GM08714 (cell line): ENCODE data around the gene GNAZ.

Source experiments
- H3K4me3 ChIP-seq: fragments of 200-500 bp; sonication (Bioruptor generic); 2 replicates; pipeline ENCODE4 v1.5.1; 2014; ENCODE audit warnings: mild to moderate bottlenecking, low read length, inconsistent platforms
- ZNF274 ChIP-seq: IDR thresholded peaks from 2 replicates; pipeline ENCODE4 v1.6.1; 2012; ENCODE audit warnings: mild to moderate bottlenecking, low read depth, low read length

The GNAZ gene

DNA sequence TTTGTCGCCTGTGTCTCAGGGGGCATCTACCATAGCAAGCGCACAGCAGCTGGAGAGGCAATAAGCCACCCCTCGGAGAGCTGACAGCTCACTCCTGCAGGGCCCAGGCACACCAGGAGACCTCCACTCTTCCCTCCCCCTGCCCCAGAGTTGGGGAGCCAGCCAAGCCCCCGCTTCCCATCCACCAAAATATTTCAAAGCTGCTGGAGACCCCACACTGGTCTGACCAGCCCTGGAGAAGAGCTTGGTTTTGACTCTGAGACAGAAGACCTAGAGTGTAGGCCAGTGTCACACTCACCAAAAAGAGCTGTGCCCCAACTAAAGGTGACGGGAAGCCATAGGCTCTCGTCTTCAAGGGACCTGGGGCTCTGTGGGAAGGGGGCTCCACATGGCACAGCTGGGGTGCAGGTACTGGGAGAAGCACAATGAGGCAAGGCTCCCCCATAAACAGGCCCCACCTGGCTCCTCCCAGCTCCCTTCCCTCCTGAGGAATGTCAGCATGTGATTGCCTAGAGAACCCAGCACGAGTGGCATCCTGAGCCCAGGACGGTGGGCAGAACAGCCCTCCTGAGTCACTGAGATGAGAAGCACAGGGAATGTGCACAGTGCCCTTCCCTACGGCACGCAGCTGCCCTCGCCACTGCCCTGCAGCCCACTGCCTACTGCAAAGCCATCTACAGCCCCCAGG lies 5.8 kb upstream of the GNAZ start:
- no peak for TF ChIP-seq ZNF274
- no peak overlapping the region for H3K4me3 ChIP-seq

DNA sequence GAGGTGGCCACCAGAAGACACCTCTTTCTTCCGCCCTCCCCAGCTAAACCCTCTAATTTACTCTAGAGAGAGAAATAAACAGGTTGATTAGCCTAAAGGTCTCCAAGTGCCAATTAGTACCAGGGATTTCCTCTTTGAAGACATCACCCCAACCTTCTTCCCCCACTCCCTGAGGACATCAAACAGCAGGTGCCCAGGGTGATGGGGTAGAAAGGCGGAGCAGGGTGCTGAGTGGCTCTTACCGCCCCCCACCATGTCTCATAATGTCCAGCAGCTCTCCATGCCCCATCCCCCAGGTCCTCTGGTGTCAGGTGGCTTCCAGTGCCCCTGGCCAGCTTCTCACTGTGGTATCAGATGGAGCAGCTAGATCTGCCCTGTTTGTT lies 5.3 kb upstream of the GNAZ start:
- no peak overlapping the region for H3K4me3 ChIP-seq
- TF ChIP-seq ZNF274, result no peak

DNA sequence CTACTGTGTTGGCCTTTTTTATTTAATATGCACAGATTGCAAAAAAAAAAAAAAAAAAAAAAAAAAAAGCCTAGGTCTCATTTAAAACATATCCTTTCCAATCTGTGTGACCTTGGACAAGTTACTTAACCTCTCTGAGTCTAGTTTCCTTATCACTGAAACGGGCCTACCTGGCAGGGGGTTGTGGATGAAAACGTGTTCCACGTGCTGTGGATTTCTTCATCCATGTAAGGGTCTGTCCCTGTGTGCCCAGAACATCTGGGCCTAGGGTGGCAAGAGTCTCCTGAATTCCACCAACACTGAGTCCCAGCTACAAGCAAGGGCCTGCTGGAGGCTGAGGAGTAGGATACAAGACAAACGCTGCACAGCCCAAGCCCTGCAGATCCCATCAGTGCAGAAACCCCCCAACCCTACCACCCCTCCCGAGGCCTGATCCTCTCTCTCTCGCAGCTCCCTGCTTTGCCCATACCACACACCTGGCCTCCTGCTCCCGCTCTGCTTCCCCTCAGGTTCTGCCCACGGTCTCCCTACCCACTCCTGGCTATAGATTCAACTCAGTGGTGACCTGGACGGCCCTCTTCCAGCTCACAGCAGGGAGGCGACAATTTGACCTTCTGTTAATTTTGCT lies 4.7 kb upstream of the GNAZ start:
- no peak overlapping the region for H3K4me3 ChIP-seq
- TF ChIP-seq ZNF274, result no peak

GRCh38 chr22:23066200-23067022 lies 3.9 kb upstream of the GNAZ start:
- no peak overlapping the region for H3K4me3 ChIP-seq
- no peak for TF ChIP-seq ZNF274

GRCh38 chr22:23067023-23067650 lies 3.2 kb upstream of the GNAZ start:
- H3K4me3 ChIP-seq, result no peak overlapping the region
- no peak for TF ChIP-seq ZNF274

DNA sequence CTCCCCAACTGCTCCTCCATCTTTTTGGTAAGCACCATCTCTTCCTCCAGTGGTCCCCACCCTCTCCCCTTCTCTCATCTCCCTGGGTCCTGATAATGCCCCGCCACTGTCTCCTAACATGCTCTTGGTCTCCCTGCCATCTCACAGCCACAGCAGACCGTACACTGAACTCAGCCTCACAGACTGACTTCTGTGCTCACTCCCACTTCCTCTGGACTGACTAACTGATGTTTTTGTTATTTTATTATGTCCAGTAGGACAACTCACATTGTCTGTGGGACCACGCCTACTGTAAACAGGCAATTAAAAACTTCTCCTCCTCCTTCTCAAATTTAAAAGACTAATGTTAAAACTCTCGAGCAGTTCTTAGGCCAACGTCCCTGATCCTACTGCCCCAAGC lies 2.6 kb upstream of the GNAZ start:
- TF ChIP-seq ZNF274, result no peak

GRCh38 chr22:23068096-23068831 lies 2.1 kb upstream of the GNAZ start:
- H3K4me3 ChIP-seq, result no peak overlapping the region
- TF ChIP-seq ZNF274, result no peak

More for the DNA sequence above, 2.6 kb upstream of the GNAZ start:
- H3K4me3 ChIP-seq, result no peak overlapping the region

DNA sequence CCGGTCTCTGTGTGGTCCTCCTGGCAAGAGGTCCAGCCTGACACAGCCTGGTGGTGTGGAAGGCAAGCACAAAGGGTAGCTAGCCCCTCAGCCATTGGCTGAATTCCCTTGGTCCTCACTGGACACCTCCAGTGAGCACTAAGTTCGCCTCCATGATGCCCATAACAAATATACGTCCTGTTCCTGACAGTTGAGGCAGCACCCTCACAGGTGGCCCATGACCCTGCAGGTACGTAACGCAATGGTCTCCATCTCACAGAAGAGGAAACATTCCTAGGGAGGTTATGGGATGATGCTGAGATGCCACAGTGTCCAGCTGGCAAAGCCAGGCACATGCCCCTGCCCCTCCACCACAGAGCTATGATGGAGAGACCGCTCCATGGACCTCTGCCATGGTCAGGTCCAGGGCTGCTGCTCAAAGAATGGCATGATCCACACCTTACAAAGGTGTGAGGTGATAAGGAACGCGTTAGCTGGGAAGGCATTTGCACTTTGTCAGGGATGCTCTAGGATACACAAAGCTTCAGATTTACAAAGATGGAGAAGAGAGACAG lies 1.4 kb upstream of the GNAZ start:
- no peak for TF ChIP-seq ZNF274
- H3K4me3 ChIP-seq, result no peak overlapping the region

DNA sequence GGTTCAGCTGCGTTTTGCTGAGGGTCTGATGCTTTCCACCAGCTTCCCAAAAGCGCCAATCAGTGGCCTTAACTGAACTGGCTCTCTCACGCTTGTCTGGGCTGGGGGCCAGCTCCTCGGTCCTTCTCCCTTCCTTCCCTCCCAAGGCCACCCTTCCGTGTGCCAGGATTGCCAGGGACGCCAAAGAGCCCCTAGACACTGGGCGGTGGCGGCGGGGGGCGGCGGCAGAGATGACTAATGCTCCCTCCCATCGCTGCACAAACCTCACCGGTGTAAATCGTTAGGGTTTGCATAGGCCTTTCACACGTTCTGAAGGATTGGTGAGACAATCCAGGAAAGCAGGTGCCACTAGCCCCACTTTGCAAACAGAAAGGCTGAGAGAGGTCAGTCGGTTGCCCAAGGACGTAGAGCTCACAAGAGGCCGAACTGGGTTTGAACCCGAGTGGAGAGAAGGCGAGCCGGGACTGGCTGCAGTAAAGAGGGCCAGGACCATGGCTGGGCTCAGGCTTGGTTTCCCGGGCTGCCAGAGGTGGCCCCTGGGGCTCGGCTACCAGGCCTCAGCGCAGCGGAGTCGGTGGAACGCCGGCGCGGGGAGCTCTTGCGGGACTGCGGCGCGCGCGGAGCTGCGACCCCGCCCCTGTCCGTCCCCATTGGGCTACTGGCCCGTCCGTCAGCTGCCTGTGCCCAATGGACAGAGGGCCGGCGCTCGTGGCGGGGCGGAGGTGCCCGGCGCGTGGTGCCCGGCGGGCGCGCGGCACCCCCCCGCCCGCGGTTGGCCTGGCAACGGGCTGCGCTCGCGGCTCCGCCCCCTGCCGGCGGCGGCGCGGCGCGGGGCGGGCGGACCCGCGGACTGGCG lies 589 bp upstream of the GNAZ start:
- H3K4me3 ChIP-seq, result peak overlapping the region; percentile 17; the same call in 1 of the 2 replicates
- no peak for TF ChIP-seq ZNF274

DNA sequence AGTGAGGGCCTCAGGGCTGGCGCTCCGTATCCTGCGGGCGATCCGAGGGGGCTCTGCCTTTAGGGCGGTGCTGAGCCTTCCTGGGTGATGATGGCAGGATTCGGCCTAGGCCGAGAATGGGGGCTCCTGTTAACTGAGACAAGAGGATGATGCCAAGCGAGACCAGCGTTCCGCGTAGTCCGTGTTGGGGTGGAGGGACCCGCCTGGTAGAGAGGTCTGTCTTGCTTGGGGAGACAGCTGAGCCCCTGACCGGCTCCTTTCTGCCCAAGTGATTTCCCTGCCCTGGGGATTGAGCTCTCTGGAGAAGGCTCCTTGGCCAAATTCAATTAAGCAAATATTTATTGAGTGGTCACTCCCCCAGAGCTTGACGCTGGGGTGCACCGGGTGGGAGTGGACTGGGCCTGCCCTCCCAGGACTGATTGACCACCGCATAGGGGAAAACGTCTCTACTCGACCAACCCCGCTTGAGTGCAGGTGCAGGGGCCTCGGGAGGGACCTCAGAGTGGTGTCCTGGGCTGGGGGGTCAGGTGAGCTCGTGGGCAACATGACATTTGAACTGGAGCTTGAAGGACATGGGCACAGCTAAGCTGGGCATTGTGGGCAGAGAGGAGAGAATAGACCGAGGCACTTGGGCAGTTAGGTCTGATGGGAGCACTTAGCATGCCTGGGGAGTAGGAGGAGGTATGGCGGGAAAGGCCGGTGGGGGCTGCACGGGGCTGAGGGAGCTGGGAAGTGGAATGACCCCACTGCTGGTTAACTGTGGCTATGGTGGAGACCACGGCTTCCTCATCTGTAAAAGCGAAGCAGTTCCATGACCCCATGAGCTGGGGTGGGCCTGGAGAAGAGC lies 1.1 kb downstream of the GNAZ start:
- H3K4me3 ChIP-seq, result no peak overlapping the region; the same call in 1 of the 2 replicates
- TF ChIP-seq ZNF274, result no peak

DNA sequence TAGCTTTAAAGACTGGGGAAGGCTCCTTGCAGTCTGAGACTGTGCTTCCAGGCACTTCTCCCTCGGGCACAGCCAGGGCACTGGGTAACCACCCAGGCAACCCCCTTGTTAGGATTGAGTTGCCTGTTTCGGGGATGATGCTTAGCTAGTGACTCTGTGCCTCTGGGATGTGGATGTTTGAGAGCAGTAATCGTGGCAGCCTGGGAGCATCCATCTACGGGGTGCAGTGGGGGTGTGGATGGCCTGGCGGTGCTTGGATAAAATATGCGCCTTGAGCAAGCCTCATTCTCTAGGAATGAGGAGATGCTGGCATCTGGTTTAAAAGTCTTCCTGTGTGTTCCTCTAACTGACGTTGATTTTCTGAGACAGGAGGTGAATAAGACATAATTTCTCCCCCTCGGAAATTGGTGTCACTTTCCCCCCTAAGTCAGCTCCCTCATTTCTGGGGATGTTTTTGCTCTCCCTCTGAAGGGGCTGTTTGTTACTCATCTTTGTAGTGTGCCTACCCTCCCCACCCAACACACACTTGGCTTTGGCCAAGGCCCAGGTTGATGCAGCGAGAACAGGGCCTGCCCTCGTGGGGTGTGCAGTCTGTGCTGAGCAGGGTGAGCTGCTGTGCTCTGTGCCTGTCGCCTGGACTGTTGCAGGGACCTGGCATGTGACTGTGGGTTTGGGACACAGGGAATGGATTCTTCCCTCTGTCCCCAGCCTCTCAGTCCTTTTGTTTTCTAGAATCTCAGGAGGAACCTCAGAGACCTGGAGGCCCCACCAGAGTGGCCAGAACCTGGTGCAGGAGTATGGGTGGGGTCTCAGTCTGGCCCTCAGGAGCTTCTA lies 2.0 kb downstream of the GNAZ start:
- no peak overlapping the region for H3K4me3 ChIP-seq
- TF ChIP-seq ZNF274, result no peak
